ENCODE data around the gene PRSS53. TPM values are rescaled to one million over a fixed set of nuclear protein-coding genes. Genes with fewer than 3 reads are reported as not detected.

PRSS53 gene
- total RNA-seq, 4 donors from 2014 or later = 2.3 to 3.8 (median 2.7) TPM

DNA sequence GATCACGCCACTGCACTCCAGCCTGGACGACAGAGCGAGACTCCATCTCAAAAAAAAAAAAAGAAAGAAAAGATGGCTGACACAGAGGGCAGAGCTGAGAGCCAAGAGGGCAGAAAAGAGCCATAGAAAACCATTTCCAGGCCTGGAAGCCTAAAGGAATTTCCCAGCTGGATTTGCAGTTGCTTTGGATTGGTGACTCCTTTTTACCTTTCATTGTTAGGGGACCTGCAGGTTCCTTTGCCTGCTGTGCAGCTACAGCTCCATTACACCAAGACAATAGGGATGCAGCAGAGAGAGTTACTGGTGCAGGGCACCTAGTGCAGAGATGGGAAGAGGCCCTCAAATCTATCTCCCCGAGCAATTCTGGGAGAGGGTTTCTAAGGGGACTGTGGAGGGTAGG is 33.1 kb downstream of the PRSS53 start:
- intact Hi-C loops (cut with DNase I; ENCODE audit: low total_unique reads) = no loop called here
- no peak overlapping the region for H3K4me3 ChIP-seq (ENCODE audit: low read depth, poor library complexity, severe bottlenecking)
- 80 to 89% methylated on average over 4 of the region's 4 CpGs for WGBS, 2 donors
- TF ChIP-seq, protein P1, sequence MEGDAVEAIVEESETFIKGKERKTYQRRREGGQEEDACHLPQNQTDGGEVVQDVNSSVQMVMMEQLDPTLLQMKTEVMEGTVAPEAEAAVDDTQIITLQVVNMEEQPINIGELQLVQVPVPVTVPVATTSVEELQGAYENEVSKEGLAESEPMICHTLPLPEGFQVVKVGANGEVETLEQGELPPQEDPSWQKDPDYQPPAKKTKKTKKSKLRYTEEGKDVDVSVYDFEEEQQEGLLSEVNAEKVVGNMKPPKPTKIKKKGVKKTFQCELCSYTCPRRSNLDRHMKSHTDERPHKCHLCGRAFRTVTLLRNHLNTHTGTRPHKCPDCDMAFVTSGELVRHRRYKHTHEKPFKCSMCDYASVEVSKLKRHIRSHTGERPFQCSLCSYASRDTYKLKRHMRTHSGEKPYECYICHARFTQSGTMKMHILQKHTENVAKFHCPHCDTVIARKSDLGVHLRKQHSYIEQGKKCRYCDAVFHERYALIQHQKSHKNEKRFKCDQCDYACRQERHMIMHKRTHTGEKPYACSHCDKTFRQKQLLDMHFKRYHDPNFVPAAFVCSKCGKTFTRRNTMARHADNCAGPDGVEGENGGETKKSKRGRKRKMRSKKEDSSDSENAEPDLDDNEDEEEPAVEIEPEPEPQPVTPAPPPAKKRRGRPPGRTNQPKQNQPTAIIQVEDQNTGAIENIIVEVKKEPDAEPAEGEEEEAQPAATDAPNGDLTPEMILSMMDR (IDR thresholded peaks at IDR 0.05) = no peak
- TF ChIP-seq POLR2A (IDR thresholded peaks at IDR 0.05) = no peak
- no peak for DNase-seq (ENCODE audit: low spot score in 2 of 2)

DNA sequence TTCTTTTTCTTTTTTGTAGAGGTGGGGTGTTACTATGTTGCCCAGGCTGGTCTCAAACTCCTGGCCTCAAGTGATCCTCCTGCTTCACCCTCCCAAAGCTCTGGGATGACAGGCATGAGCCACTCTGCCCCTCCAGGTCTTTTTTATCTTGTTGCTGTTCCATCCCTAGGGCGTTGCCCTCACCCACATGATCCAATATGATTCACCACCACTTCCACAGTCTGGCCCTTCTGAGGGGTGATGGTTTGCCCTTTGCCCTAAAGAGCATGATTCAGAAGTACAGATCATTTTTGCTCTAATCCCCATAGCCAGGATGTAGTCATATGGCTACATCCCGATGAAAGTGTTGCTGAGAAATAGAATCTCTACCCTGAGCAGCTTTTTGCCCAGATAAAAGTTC is 36.6 kb downstream of the PRSS53 start:
- peak in 1 of 2 donors; percentile 55 for DNase-seq (ENCODE audit: low spot score in 2 of 2)
- TF ChIP-seq, protein P1 (IDR thresholded peaks at IDR 0.05) = no peak
- no peak for TF ChIP-seq POLR2A (IDR thresholded peaks at IDR 0.05)
- intact Hi-C loops (cut with DNase I; ENCODE audit: low total_unique reads) = no loop called here
- H3K4me3 ChIP-seq (ENCODE audit: low read depth, poor library complexity, severe bottlenecking) = no peak overlapping the region
- 13 to 34% methylated on average over 2 of the region's 2 CpGs for WGBS, 2 donors

DNA sequence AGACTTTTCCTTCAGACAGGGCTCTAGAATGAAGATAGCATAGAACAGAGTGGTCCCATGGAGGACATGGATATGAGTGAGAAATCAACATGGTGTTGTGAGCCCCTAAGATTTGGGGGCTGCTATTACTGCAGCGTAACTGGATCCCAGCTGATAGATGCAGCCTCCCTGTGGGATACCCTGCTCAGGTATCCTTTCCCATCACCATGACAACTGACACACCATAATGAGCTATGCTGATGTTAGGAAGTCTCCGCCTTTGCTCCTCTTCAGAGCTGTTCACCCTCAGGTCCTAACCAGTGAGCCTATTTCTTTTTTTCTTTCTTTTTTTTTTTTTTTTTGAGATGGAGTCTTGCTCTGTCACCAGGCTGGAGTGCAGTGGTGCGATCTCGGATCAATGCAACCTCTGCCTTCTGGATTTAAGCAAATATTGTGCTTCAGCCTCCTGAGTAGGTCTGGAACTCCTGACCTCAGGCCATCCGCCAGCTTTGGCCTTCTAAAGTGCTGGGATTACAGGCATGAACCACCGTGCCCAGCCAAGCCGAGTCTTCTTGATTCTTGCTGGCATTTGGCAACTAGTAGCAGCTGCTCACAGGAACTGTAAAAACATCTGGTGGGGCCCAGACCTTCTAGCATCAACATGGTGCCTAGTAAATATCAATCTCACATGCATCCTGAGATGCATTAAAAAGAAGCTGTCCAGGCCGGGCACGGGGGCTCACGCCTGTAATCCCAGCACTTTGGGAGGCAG is 38.3 kb downstream of the PRSS53 start:
- no peak for DNase-seq (ENCODE audit: low spot score in 2 of 2)
- H3K4me3 ChIP-seq (ENCODE audit: low read depth, poor library complexity, severe bottlenecking) = no peak overlapping the region
- intact Hi-C loops (cut with DNase I; ENCODE audit: low total_unique reads) = no loop called here
- WGBS, 2 donors = 73 to 80% methylated on average over 10 of the region's 10 CpGs
- TF ChIP-seq POLR2A (IDR thresholded peaks at IDR 0.05) = no peak
- TF ChIP-seq, protein P1 (IDR thresholded peaks at IDR 0.05) = no peak

DNA sequence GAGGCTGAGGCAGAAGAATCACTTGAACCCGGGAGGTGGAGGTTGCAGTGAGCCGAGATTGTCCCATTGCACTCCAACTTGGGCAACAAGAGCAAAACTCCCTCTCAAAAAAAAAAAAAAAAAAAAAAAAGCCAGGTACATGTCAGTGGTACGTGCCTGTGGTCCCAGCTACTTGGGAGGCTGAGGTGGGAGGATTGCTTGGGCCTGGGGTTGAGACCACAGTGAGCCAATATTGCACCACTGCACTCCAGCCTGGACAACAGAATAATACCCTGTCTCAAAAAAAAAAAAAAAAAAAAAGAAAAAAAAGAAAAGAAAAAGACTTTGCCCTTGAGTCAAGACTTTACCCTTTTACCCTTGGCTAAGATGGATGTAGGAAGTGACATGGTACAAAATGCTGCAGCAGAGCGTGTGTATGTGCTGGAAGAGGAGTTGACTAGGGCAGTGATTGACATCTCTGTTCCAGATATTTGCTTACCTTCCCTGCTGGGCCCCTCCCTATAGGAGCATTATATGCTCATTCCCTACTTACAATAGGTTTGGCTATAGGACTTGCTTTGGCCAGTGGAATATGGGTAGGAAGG is 44.8 kb downstream of the PRSS53 start:
- 87 to 95% methylated on average over 4 of the region's 4 CpGs for WGBS, 2 donors
- no peak overlapping the region for H3K4me3 ChIP-seq (ENCODE audit: low read depth, poor library complexity, severe bottlenecking)
- intact Hi-C loops (cut with DNase I; ENCODE audit: low total_unique reads) = no loop called here
- no peak for TF ChIP-seq POLR2A (IDR thresholded peaks at IDR 0.05)
- TF ChIP-seq, protein P1 (IDR thresholded peaks at IDR 0.05) = no peak
- DNase-seq (ENCODE audit: low spot score in 2 of 2) = no peak

DNA sequence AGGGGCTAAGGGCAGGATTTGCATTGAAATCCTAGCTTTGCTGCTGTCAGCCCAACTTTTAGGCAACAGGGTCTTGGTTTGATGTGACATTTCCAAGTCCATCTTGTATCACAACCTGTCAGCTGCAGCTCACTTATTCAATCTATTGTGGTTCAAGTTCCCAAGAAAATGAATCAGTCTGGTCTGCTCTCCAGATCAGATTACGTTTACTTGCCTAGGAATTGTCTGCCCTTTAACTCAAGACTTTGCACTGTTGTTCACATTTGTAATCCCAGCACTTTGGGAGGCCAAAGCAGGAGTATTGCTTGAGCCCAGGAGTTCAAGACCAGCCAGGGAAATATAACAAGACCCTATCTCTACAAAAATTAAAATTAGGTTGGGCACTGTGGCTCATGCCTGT is 45.4 kb downstream of the PRSS53 start:
- 93 to 94% methylated on average over 1 of the region's 1 CpG for WGBS, 2 donors
- no peak for DNase-seq (ENCODE audit: low spot score in 2 of 2)
- no peak overlapping the region for H3K4me3 ChIP-seq (ENCODE audit: low read depth, poor library complexity, severe bottlenecking)
- no peak for TF ChIP-seq POLR2A (IDR thresholded peaks at IDR 0.05)
- TF ChIP-seq, protein P1 (IDR thresholded peaks at IDR 0.05) = no peak
- intact Hi-C loops (cut with DNase I; ENCODE audit: low total_unique reads) = no loop called here

All from lower leg skin (tissue), 4 donors.